Suprapubic skin (tissue), 4 donors: Measurements from ENCODE around the gene GUCA2A. TPM values are rescaled to one million over a fixed set of nuclear protein-coding genes. Genes with fewer than 3 reads are reported as not detected.
"Not testable (repeated sequence)": the region's sequence is repeated elsewhere in the genome, so short reads cannot be mapped to it uniquely, and the experiment has no call there.

Experiments used
- DNase-seq, 2 donors: peaks; one replicate each; pipeline ENCODE4 v3.0.0-alpha.2; 2019; ENCODE audit warnings: low spot score in 2 of 2
- H3K27ac ChIP-seq: fragments of 200-600 bp; sonication (generic); one replicate; pipeline ENCODE4 v1.5.1; 2019
- H3K27me3 ChIP-seq: fragments of 200-600 bp; sonication (generic); one replicate; pipeline ENCODE4 v1.5.1; 2019
- H3K36me3 ChIP-seq: fragments of 200-600 bp; sonication (generic); one replicate; pipeline ENCODE4 v1.5.1; 2019
- H3K4me1 ChIP-seq: fragments of 200-600 bp; sonication (generic); one replicate; pipeline ENCODE4 v1.5.1; 2019
- H3K4me3 ChIP-seq: fragments of 200-600 bp; sonication (generic); one replicate; pipeline ENCODE4 v1.5.1; 2019; ENCODE audit warnings: mild to moderate bottlenecking
- H3K9me3 ChIP-seq: fragments of 200-600 bp; sonication (generic); one replicate; pipeline ENCODE4 v1.5.1; 2019
- EP300 ChIP-seq: sonication (generic); formaldehyde crosslinking; IDR thresholded peaks from one replicate; pipeline ENCODE4 v1.6.1; 2017; ENCODE audit warnings: antibody characterized with exemption
- POLR2A ChIP-seq, 2 donors: fragments of 450-650 bp; IDR thresholded peaks; one replicate each; pipeline ENCODE4 v1.6.1; 2017; ENCODE audit warnings: antibody characterized with exemption in 2 of 2, mild to moderate bottlenecking in 2 of 2, moderate library complexity in 2 of 2
- POLR2AphosphoS5 ChIP-seq, 3 donors: sonication (generic); formaldehyde crosslinking; IDR thresholded peaks; one replicate each; pipeline ENCODE4 v1.6.1; 2017; ENCODE audit warnings: antibody characterized with exemption in 3 of 3
- WGBS: methylation state at CpG from one replicate; pipeline ENCODE4 v1.1.5; 2018; 5-methylcytosine and 5-hydroxymethylcytosine counted together
- total RNA-seq, 4 donors: library from RNA; depleted of rRNA; stranded (reverse); fragments of >200 nt; gene quantifications; one replicate each; pipeline ENCODE4 v1.1.0, GENCODE V29; 2016
- TF ChIP-seq, protein P1 (sequence below), 2 donors: fragments of 200-600 bp in 1 of 2; fragments of 450-650 bp in 1 of 2; sonication (generic) in 1 of 2; IDR thresholded peaks; one replicate each; pipeline ENCODE4 v1.5.1; 2016 to 2019; ENCODE audit warnings: antibody characterized with exemption in 2 of 2, mild to moderate bottlenecking in 1 of 2, moderate library complexity in 1 of 2

The GUCA2A gene
- total RNA-seq = 1 to 10 TPM in 1 of 4 donors, not detected in 3; 1.4 TPM

- no peak for DNase-seq
- peaks cover 20% of the 10 kb centered on the region for H3K4me1 ChIP-seq
- H3K36me3 ChIP-seq = no peaks in the 10 kb centered on the region
- TF ChIP-seq, protein P1, sequence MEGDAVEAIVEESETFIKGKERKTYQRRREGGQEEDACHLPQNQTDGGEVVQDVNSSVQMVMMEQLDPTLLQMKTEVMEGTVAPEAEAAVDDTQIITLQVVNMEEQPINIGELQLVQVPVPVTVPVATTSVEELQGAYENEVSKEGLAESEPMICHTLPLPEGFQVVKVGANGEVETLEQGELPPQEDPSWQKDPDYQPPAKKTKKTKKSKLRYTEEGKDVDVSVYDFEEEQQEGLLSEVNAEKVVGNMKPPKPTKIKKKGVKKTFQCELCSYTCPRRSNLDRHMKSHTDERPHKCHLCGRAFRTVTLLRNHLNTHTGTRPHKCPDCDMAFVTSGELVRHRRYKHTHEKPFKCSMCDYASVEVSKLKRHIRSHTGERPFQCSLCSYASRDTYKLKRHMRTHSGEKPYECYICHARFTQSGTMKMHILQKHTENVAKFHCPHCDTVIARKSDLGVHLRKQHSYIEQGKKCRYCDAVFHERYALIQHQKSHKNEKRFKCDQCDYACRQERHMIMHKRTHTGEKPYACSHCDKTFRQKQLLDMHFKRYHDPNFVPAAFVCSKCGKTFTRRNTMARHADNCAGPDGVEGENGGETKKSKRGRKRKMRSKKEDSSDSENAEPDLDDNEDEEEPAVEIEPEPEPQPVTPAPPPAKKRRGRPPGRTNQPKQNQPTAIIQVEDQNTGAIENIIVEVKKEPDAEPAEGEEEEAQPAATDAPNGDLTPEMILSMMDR (IDR thresholded peaks at IDR 0.05) = no peak
- TF ChIP-seq EP300 (no peak), POLR2AphosphoS5 (IDR thresholded peaks at IDR 0.05) (no peak), POLR2A (IDR thresholded peaks at IDR 0.05) (no peak)
- H3K27me3 ChIP-seq = no peaks in the 10 kb centered on the region
- H3K27ac ChIP-seq = no peak within 1 kb of the TSS
- H3K9me3 ChIP-seq = no peaks in the 10 kb centered on the region
- WGBS = 61% methylated on average over 20 of the region's 24 CpGs
- no peak within 1 kb of the TSS for H3K4me3 ChIP-seq
Observed at GRCh38 chr1:42164551-42165420, at the start of gene GUCA2A. TSS of gene GUCA2A (minus strand) at chr1:42164745. CDS start at chr1:42164712, 33 bp downstream.

GRCh38 chr1:42211224-42211623 lies 46.7 kb upstream of the GUCA2A start:
- no peak for TF ChIP-seq EP300
- TF ChIP-seq, protein P1 (IDR thresholded peaks at IDR 0.05) = no peak
- no peak for DNase-seq
- H3K36me3 ChIP-seq = no peaks in the 10 kb centered on the region
- no peak overlapping the region for H3K27ac ChIP-seq
- H3K4me1 ChIP-seq = peaks cover 27% of the 10 kb centered on the region
- WGBS = 87% methylated on average over 2 of the region's 2 CpGs
- H3K9me3 ChIP-seq = no peaks in the 10 kb centered on the region
- H3K4me3 ChIP-seq = no peak overlapping the region
- H3K27me3 ChIP-seq = no peaks in the 10 kb centered on the region

GRCh38 chr1:42210421-42211133 lies 46.0 kb upstream of the GUCA2A start:
- H3K27ac ChIP-seq = no peak overlapping the region

DNA sequence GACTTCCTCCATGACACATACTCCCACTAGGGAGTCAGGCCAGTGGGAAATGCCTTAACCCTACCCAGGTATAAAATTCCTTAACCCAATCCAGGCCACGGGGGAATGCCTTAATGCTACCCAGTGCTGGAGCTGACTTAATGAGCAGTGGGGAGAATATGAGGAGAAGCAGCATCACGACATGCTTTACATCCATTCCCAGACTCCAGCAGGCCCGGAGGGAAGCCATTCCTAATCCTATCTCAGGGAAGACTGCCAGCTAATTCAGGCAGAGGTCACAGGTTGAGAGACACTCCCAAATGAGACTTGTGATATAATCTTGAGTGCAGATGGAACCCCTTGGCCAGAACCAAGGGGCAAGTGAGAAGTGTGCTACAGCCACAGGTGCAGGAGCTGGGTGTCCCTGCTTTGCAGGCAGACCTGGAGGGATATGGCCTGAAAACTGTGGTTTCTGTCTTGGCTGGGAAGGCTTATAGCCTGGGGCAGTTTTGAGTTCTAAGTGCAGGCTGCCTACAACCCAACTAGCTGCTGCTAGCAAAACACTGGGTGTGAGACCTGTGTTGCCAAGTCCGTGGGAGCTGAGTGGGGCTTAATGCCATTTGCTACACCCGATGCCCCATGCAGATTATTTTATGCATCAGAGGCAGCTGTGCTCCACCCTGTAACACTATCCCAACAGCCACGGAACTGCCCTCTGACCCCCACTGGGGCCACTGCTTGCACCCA lies 45.1 kb upstream of the GUCA2A start:
- no peak for DNase-seq
- Histone ChIP-seq H3K4me3 (no peak overlapping the region), H3K36me3 (no peaks in the 10 kb centered on the region), H3K9me3 (no peaks in the 10 kb centered on the region), H3K27ac (no peak overlapping the region), H3K27me3 (no peaks in the 10 kb centered on the region), H3K4me1 (peaks cover 24% of the 10 kb centered on the region)
- 64% methylated on average over 4 of the region's 6 CpGs for WGBS
- no peak for TF ChIP-seq POLR2AphosphoS5 (IDR thresholded peaks at IDR 0.05)
- no peak for TF ChIP-seq POLR2A (IDR thresholded peaks at IDR 0.05)
- TF ChIP-seq EP300 = no peak
- TF ChIP-seq, protein P1 (IDR thresholded peaks at IDR 0.05) = no peak

More at GRCh38 chr1:42210421-42211133, 46.0 kb upstream of the GUCA2A start:
- no peak for DNase-seq
- Histone ChIP-seq H3K36me3 (no peaks in the 10 kb centered on the region), H3K4me3 (no peak overlapping the region), H3K9me3 (no peaks in the 10 kb centered on the region), H3K4me1 (peaks cover 27% of the 10 kb centered on the region), H3K27me3 (no peaks in the 10 kb centered on the region)
- 84% methylated on average over 5 of the region's 6 CpGs for WGBS
- TF ChIP-seq, protein P1 (IDR thresholded peaks at IDR 0.05) = no peak
- no peak for TF ChIP-seq POLR2A (IDR thresholded peaks at IDR 0.05)
- no peak for TF ChIP-seq EP300
- TF ChIP-seq POLR2AphosphoS5 (IDR thresholded peaks at IDR 0.05) = no peak

DNA sequence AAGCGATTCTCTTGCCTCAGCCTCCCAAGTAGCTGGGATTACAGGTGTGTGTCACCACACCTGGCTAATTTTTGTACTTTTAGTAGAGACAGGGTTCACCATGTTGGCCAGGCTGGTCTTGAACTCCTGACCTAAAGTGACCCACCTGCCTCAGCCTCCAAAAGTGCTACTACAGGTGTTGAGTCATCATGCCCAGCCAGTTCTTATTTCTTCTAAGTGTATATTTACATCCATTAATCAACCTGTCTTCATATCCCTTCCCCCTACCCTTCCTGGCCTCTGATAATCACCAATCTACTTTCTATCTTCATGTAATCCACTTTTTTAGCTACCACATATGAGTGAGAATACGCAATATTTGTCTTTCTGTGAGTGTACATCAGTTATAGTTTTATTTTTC lies 42.4 kb upstream of the GUCA2A start:
- not testable (repeated sequence) for DNase-seq, H3K9me3 ChIP-seq, H3K27ac ChIP-seq, H3K27me3 ChIP-seq, H3K4me3 ChIP-seq
- WGBS = 98% methylated on average over 2 of the region's 2 CpGs
- Histone ChIP-seq H3K36me3 (peaks cover 18% of the 10 kb centered on the region), H3K4me1 (peaks cover 19% of the 10 kb centered on the region)
